Dedifferentiated amniotic fluid mesenchymal stem cell (primary cell): ENCODE data around the gene BOK.

ENCODE experiments used
- DNase-seq: peaks from one replicate; pipeline ENCODE4 v3.0.0-alpha.2; 2016; ENCODE audit errors: extremely low spot score

Gene BOK

DNA sequence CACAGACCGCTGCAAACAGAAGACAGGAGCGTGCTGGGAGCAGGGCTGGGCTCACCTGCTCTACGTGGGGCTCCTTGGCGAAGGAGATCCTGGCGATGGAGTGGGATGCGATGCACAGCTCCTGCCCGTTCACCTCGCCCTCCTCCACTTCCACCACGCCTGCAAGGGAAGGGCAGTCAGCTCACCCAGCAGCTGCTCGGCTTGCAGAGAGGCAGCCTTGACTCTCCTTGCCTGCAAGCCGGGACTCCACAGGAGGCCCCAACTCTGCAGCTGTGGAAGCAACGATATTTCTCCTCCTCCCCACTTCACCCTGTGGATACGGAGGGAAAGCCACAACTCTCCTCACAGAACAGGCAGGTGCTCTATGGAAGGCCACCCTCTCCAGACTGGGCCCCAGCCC, 43.3 kb downstream of the BOK start:
- DNase-seq = no peak

- no peak for DNase-seq
Observed at GRCh38 chr2:241602720-241603119, 44.2 kb downstream of the BOK start.

- no peak for DNase-seq
Observed at GRCh38 chr2:241603686-241604085, 45.1 kb downstream of the BOK start.

DNA sequence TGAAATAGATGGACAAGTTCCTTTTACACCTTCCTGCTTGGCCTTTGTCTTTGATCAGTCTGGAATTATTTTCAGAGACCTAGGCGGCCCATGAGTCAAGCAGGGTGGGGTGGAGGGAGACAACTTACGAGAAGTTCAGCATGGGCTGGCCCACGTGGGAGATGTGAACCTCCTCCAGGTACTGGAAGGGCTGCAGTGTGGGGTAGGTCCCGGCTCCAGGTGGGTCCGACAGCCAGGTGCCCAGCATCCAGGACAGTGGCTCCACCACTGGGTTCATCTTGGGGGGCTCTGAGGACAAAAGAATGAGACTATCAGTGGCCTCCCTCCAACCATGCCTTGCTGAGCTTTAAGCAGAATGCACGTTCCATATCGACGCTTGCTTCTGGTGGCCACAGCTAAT, 47.6 kb downstream of the BOK start:
- DNase-seq = no peak

DNA sequence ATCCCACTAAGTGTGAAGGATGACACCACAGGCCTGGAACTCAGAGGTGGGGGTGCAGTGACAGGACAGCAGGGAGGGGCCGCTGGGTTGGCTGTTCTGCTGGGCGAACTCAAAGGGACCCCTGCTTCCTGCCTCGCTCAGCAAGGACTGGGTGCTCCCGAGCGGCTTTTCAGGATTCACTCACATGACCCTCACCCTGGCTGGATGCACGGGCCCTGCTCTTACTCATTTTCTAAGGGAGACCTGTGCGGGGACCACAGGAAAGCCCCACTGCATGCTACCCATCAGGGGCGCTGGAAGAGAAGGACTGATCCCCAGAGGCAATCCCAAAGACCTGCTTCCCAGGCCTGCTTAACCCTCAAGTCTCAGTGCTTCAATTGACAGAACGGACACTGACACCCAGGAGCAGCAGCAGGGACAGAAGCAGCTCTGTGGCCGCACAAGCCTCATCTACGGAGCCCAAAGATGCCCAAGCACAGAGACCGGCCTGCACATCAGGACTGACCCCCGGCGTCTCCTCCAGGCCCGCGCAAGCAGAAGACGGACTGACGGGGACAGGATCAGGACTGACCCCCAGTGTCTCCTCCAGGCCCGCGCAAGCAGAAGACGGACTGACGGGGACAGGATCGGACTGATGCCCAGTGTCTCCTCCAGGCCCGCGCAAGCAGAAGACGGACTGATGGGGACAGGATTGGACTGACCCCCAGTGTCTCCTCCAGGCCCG, 48.8 kb downstream of the BOK start:
- DNase-seq = no peak

GRCh38 chr2:241608881-241609280, 50.3 kb downstream of the BOK start:
- no peak for DNase-seq

- peak; percentile 46 for DNase-seq
Observed at GRCh38 chr2:241609859-241610793, 51.6 kb downstream of the BOK start.

DNA sequence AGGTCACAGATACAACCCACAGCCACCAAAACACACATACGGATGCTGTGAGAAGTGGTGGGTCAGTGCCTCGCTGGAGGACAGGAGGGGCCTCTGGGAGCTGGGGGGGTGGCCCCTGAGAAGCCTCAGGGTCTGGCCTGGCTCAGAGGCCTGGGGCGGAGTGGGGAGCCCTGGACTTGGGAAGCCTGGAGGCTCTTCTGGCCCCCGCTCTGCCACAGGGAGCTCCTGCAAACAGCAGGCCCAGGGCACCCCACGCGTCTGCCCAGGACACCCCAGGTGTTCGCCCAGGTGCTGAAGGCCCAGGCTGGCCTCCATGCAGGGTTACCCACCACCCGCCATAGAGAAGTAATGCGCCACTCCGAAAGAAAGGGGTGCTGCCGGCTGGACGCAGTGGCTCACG, 52.5 kb downstream of the BOK start:
- DNase-seq = no peak

- no peak for DNase-seq
Observed at GRCh38 chr2:241612156-241613016, 53.8 kb downstream of the BOK start.

DNA sequence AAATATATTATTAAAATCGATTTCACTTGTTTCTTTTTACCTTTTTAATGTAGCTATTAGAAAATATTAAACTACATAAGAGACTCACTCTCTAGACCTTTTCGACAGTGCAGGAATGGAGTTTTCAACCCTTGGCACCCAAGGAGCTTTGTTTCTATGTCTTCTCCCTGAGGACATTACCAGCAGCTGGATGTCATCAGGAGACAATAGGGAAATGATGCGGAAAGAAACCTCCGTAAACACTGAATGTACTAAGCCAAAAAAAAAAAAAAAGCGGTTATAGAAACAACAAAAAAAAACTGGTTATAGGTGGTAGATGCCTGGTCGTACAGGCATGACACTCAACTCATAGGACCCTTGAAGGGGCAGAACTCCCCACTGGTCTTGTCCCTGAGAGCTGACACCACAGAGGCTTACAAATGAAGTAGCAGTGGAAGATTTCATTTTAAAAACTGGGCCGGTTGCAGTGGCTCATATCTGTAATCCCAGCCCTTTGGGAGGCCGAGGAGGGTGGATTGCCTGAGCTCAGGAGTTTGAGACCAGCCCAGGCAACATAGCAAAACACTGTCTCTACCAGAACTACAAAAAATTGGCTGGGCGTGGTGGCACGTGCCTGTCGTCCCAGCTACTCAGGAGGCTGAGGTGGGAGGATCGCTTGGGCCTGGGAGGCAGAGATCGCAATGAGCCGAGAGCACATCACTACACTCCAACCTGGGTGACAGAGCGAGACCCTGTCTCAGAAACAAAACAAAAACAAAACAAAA, 54.7 kb downstream of the BOK start:
- DNase-seq = no peak

DNA sequence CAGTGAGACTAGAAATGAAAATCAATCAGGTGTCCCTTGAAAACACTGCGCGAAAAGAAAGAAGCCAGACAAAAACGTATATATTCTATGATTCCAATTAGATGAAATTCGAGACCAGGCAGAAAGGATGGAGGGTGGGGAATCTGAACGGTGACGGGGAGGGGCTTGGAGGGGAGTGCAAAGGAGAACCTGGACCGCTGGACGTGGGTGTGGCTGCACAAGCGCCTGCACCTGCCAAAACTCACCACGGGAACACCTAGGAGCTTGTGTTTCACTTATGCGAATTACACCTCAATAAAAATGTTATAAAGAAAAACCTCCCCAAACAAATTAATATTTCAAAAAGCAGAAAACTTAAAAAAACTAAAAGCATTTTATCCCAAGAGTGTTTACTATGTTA, 56.5 kb downstream of the BOK start:
- no peak for DNase-seq

DNA sequence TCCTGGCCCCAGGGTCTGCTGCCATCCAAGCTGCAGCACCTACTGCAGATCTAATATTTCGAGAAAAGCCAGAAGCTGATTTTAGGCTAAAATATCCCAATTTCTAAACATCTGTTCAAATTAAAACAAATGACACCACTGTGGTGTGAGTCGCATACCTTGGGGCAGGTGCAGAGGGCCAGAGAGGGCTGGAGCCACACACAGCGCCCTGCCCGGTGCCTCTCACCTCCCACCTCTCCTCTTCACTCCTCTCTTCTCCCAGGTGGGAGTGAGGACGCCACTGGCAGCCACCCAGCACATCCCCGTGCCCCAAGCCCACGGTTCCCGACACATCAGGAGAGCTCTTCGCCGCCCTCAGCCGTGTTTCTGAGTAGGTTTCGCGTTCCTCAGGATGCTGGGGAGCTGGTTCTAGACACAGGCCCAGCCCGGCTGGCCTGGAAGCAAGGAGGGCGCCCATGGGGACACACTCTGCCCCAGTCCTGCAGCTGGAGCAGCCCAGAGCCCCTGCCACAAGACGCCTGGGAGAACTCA, 57.0 kb downstream of the BOK start:
- no peak for DNase-seq

GRCh38 chr2:241616168-241617125, 57.9 kb downstream of the BOK start:
- DNase-seq = no peak

DNA sequence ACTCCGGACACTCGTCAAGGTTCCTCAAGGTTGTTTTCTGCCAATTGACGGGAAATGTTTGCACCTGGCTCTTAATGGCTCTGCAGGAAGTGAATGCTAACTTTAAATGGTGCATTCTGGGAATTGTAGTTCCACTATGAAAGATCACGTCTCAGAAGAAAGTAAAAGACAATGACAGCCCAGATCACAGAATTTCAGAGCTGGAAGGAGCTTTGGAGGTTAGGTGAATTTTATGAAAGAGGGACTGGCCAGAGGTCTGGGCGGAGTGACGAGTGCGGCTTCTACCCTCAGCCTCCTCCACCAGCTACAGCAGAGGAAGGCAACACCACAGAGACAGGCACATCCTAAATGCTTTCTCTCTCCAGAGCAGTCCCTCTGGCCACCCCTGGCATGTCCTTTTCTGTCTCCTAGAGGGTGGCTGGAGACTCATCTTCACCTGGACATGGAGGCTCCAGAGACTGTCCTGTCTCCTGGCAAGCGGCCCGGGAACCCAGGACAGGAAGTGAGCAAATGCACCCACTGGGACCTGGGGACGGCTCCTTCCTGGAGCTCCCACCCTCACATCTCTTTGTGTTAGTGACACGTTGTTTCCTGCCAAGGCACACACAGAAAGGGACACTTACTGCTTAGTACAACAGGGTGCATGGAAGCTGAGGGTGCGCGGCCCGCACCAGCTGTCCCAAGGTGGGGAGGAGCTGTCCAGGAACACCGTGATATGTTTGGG, 59.0 kb downstream of the BOK start:
- no peak for DNase-seq

DNA sequence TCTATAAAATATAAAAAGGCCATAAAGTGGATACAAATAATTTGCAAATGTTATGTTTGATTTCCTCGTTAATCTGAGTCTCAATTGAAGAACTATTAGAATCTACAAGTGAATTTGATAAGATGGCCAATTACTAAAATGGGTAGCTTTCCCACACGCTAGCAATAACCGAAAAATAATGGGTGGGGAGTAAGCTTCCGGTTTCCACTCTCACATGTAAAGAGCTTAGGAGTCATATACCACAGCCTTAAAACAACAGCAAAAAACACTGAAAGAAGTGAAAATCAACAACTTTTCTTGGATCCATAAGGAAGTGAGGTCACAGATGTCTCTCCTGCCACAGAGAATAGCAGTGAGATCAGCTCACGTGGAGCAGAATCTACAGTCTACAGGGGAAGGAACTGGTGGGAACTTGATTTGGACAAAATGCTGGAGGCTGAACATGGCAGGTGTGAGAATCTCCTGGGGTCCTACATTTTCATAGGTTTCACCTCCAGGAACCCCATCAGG, 59.8 kb downstream of the BOK start:
- DNase-seq = no peak

DNA sequence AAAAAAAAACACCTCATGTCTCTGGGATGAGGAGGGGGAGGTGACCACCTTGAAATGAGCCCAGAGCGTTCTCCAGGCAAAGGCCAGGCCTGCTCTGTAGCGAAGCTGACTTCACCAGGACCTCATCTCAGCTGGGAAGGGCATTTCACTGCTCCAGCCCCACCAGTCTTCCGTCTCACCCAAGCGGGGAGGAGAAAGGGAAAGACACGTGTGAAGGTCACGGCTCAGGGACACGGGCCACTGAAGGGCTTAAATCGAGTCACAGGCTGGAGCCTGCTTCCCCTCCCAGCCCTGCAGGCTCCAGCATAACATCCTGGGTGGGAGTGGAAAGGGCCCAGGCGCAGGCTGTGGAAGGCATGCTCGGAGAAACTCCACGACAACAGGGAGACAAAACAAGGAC, 60.3 kb downstream of the BOK start:
- no peak for DNase-seq

DNA sequence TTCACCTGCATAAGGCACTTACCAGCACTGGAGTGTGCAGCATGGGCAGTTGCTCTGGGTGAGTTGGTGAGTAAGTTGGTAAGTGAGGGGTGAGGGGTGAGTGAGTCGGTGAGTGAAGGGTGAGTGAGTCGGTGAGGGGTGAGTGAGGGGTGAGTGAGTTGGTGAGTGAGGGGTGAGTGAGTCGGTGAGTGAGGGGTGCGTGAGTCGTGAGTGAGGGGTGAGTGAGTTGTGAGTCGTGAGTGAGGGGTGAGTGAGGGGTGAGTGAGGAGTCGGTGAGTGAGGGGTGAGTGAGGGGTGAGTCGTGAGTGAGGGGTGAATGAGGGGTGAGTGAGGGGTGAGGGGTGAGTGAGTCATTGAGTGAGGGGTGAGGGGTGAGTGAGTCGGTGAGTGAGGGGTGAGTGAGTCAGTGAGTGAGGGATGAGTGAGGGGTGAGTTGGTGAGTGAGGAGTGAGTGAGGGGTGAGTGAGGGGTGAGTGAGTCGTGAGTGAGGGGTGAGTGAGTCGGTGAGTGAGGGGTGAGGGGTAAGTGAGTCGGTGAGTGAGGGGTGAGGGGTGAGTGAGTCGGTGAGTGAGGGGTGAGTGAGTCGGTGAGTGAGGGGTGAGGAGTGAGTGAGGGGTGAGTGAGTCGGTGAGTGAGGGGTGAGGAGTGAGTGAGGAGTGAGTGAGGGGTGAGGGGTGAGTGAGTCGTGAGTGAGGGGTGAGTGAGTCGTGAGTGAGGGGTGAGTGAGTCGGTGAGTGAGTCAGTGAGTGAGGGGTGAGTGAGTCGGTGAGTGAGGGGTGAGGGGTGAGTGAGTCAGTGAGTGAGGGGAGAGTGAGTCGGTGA, 61.3 kb downstream of the BOK start:
- no peak for DNase-seq

DNA sequence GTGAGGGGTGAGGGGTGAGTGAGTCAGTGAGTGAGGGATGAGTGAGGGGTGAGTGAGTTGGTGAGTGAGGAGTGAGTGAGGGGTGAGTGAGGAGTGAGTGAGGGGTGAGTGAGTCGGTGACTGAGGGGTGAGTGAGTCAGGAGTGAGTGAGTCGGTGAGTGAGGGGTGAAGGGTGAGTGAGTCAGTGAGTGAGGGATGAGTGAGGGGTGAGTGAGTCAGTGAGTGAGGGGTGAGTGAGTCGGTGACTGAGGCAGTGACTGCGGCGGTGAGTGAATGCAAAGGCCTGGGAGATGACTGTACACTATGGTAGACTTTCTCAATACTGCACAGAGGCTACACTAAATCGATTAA, 61.8 kb downstream of the BOK start:
- DNase-seq = no peak
